BLaER1 treated with 17β-estradiol and CSF1 and Interleukin-3, amounts not matched to agents 10 nM and 100 nM (cell line): ENCODE results near the gene AREL1.
A peak's percentile ranks its signal among the peaks of the same experiment; 100 is the strongest.

Experiments used
- H3K27ac ChIP-seq, 11 experiments: shearing (Covaris generic); formaldehyde crosslinking; 2 replicates each; pipeline ENCODE4 v1.8.1; 2022
- H3K27me3 ChIP-seq, 11 experiments: shearing (Covaris generic); formaldehyde crosslinking; 2 replicates each; pipeline ENCODE4 v1.8.1; 2022
- H3K36me3 ChIP-seq, 11 experiments: shearing (Covaris generic); formaldehyde crosslinking; 2 replicates each; pipeline ENCODE4 v1.8.1; 2022
- H3K4me1 ChIP-seq, 10 experiments: shearing (Covaris generic); formaldehyde crosslinking; 2 replicates each; pipeline ENCODE4 v1.8.1; 2022
- H3K4me2 ChIP-seq, 11 experiments: shearing (Covaris generic); formaldehyde crosslinking; 2 replicates each; pipeline ENCODE4 v1.8.1; 2022
- H3K4me3 ChIP-seq, 10 experiments: shearing (Covaris generic); formaldehyde crosslinking; 2 replicates each; pipeline ENCODE4 v1.8.1; 2022
- H3K9ac ChIP-seq, 11 experiments: shearing (Covaris generic); formaldehyde crosslinking; 2 replicates each; pipeline ENCODE4 v1.8.1; 2022
- H3K9me3 ChIP-seq, 11 experiments: shearing (Covaris generic); formaldehyde crosslinking; replicated peaks in 1 of 11; 2 replicates each; pipeline ENCODE4 v1.8.1; 2022
- H4K20me1 ChIP-seq, 11 experiments: shearing (Covaris generic); formaldehyde crosslinking; 2 replicates each; pipeline ENCODE4 v1.8.1; 2022
- Cebpa-rat ChIP-seq, 11 experiments: shearing (Covaris generic); IDR thresholded peaks; 2 replicates each; pipeline ENCODE4 v1.8.1; 2022

AREL1 gene

DNA sequence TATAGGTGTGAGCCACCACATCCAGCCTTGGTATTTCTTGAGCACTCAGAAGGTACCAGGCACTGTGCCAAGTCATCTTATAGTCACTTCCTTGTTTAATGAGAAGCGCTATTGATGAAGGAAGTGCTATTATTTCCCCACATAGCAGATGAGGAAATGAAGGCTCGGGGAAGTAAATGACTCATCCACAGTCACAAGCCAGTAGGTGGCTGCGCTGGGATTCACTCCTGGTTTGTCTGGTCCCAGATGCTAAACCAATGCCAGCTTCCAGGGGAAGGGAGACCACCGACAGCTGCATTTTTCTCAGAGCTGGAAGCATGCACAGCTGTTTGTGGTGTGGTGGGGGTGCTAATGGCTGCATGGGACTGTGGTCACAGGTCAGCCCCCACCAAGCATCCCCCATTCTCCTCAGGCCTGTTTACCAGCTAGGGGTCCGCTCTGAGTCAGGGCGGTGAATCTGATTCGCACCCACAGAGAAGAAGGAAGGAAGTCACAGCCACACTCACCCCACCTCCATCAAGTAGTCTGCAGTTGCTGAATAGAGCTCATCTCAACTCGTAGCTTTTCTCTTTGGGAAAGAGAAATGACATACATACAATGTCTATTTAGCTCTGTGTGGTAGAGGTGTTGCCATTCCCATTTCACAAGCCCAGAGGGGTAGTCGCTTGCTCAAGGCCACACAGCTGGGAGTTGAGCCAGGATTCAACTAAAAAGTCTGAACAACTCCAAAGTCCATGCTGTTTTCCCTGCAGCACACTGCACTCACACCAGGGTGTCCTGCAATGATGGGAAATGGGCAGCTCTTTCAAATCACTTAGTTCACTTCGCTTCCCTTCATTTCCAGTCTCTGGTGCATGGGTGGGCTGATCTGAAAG lies 94.6 kb downstream of the AREL1 start:
- H3K4me1 ChIP-seq, result peaks cover 74 to 100% (median 84%) of the 10 kb centered on the region in 10 experiments
- H3K9ac ChIP-seq, result peak overlapping the region in 9 of 11 experiments; percentile 5 to 62 (median 55); a peak in 18 of 22 replicates
- H3K4me2 ChIP-seq, result peak overlapping the region; percentile 83 to 98 (median 96)

DNA sequence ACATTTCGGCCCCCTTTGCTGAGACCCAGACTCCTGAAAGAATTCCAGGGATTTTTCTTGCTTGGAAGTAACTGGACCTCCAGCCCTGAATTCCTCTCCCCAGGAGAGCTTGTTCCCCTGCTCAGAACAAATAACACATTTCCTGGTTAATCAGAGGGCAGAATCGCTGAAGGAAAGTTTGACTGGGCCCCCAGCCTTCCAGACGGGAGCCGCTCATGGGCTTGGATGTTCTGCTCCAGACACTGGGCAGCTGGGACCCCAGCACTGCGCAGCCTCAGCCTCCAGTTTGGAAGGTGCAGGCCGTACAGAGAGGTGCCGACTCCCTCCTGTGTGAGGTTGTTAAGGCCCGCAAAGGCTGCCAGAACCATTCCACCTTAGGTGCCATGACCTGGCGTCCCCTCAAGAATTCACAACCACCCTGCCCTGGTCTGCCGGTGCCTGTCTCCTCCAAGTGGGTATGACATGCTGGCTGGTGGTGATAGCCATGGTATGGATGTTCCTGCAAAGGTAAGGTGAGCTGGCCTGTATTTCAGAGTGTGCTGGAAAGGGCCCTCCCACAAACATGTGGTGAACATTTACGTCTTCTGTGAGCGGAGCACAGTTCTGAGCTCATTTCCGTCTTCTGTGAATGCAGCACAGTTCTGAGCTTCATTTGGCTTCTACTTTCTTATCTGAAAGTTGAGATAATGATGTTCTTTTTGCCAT lies 95.7 kb downstream of the AREL1 start:
- Histone ChIP-seq H3K9ac (peak overlapping the region in 5 of 11 experiments; percentile 5 to 62 (median 42); a peak in 6 of 22 replicates), H3K4me3 (no peak overlapping the region), H4K20me1 (peaks cover 0 to 11% (median 0%) of the 10 kb centered on the region in 11 experiments; a peak in 4 of 22 replicates), H3K27ac (peak overlapping the region in 10 of 11 experiments; percentile 16 to 77 (median 74); a peak in 19 of 22 replicates), H3K4me1 (peaks cover 81 to 97% (median 93%) of the 10 kb centered on the region in 10 experiments), H3K4me2 (peak overlapping the region; percentile 74 to 98 (median 96); a peak in 21 of 22 replicates), H3K27me3 (peaks cover 2 to 23% (median 14%) of the 10 kb centered on the region in 11 experiments), H3K36me3 (no peaks in the 10 kb centered on the region), H3K9me3 (no peaks in the 10 kb centered on the region)
- no peak for TF ChIP-seq Cebpa-rat (IDR thresholded peaks at IDR 0.05)

More for the DNA sequence above, 94.6 kb downstream of the AREL1 start:
- Histone ChIP-seq H3K27ac (peak overlapping the region in 10 of 11 experiments; percentile 57 to 77 (median 74); a peak in 20 of 22 replicates), H3K36me3 (no peaks in the 10 kb centered on the region), H3K9me3 (no peaks in the 10 kb centered on the region), H4K20me1 (peaks cover 0 to 11% (median 0%) of the 10 kb centered on the region in 11 experiments; a peak in 3 of 22 replicates), H3K4me3 (peak overlapping the region in 5 of 10 experiments; percentile 1 to 36 (median 23); a peak in 4 of 20 replicates), H3K27me3 (peaks cover 0 to 17% (median 2%) of the 10 kb centered on the region in 11 experiments; a peak in 11 of 22 replicates)
- peak in 3 of 11 experiments; percentile 15 to 26 (median 24); a peak in 1 of 22 replicates for TF ChIP-seq Cebpa-rat (IDR thresholded peaks at IDR 0.05)

DNA sequence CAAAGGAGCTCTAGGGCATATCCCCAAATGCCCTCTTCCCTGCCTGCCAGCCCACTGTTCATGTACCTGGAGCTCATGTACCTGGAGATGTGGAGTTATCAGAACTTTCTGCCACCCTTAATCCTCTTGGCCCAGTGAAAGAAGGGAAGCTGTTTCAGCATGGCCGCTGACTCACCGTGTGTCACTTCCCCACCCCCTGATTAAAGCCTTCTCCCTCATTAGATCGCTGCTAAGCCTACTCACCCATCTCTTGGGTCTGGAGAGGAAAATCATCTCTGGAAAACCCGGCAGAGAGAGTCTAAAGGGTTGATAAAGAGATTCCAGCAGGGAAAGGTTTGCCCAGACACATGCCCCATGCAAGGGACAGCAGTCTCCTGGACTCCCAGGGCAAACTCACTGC lies 96.4 kb downstream of the AREL1 start:
- Histone ChIP-seq H3K4me3 (peak overlapping the region in 1 of 10 experiments; percentile 10; a peak in 1 of 20 replicates), H4K20me1 (peaks cover 0 to 16% (median 6%) of the 10 kb centered on the region in 11 experiments; a peak in 10 of 22 replicates), H3K4me1 (peaks cover 87 to 98% (median 97%) of the 10 kb centered on the region in 10 experiments)

DNA sequence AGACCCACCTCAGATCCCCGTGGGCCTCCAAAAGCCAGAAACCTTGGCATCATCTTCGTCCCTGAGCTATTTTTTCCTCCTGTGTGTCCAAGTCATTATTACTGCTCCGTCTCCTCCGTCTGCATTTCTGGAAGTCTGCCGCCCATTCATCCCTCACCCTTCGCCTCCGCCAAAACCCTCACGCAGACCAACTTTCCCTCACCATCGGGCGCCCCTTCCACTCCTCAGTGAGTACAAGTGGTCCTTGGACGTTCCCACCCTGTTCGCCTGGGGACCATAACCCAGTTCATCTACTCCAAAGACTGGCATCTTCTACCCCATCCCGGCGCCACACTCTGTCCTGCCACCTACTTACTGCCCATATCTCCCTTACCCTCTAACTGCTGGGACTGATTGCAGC lies 97.1 kb downstream of the AREL1 start:
- H3K36me3 ChIP-seq, result no peaks in the 10 kb centered on the region
- TF ChIP-seq Cebpa-rat (IDR thresholded peaks at IDR 0.05), result no peak
- no peak overlapping the region; a peak in 2 of 20 replicates for H3K4me3 ChIP-seq
- H3K27me3 ChIP-seq, result peaks cover 16 to 30% (median 27%) of the 10 kb centered on the region in 11 experiments
- H3K27ac ChIP-seq, result peak overlapping the region in 8 of 11 experiments; percentile 2 to 77 (median 28); a peak in 5 of 22 replicates
- peaks cover 0 to 24% (median 14%) of the 10 kb centered on the region in 11 experiments; a peak in 12 of 22 replicates for H4K20me1 ChIP-seq
- H3K9me3 ChIP-seq, result no peaks in the 10 kb centered on the region
- H3K9ac ChIP-seq, result no peak overlapping the region
- H3K4me2 ChIP-seq, result peak overlapping the region; percentile 74 to 98 (median 96)
- H3K4me1 ChIP-seq, result peaks cover 84 to 96% (median 92%) of the 10 kb centered on the region in 10 experiments

More for the DNA sequence above, 96.4 kb downstream of the AREL1 start:
- peaks cover 9 to 23% (median 20%) of the 10 kb centered on the region in 11 experiments for H3K27me3 ChIP-seq
- H3K4me2 ChIP-seq, result peak overlapping the region; percentile 74 to 98 (median 96)
- no peaks in the 10 kb centered on the region for H3K9me3 ChIP-seq
- TF ChIP-seq Cebpa-rat (IDR thresholded peaks at IDR 0.05), result no peak
- H3K27ac ChIP-seq, result peak overlapping the region in 10 of 11 experiments; percentile 16 to 77 (median 74); a peak in 17 of 22 replicates
- no peaks in the 10 kb centered on the region for H3K36me3 ChIP-seq
- peak overlapping the region in 2 of 11 experiments; percentile 8 to 42; a peak in 3 of 22 replicates for H3K9ac ChIP-seq

DNA sequence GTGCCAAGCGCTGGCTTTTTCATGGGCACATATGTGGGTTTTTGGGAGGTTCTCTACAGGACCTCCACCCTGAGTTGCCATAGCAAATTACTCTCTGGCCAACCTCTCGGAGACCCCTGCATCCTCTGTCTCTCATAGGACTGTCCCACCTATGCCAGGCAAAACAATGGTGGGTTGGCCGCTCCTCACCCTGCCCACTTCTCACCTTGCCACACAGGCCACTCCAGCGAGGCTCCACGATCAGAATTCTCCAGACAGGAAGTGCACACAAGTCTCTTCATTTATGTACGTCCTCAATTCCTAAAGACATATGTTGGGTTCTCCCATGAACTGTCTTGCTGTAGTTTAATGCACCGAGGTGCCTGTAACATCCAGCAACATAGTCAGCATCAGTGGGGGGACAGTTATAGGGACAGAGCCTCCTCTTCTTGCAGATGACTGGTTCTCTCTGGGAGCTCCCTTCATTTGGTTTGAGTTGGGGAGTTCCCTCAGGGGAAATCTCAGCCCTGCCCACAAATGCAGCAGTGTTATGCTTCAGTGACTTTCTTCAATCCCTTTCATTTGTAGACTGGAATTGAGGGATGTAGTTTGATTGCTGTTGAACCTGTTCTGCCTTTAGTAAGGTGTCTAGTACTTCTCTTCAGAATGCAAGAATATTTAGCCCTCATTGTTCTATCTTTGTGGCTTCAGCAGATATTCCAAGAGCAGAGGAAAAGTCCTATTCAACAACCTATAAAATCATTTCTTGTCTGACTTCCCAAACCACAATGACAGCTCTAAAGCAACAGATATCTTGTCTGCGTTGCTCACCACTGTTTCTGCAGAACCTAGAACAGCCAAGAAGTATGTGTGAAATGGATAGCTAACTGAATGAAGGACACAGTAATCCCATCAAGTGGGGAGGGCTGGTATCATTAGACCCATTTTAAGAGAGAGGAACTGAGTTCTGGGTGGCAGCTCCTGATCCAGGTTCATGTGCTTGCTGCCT lies 98.1 kb downstream of the AREL1 start:
- Histone ChIP-seq H3K9ac (no peak overlapping the region), H3K4me3 (peak overlapping the region in 1 of 10 experiments; percentile 32; a peak in 3 of 20 replicates), H3K9me3 (no peaks in the 10 kb centered on the region), H3K27me3 (peaks cover 24 to 40% (median 37%) of the 10 kb centered on the region in 11 experiments), H4K20me1 (peaks cover 0 to 32% (median 18%) of the 10 kb centered on the region in 11 experiments; a peak in 13 of 22 replicates), H3K27ac (peak overlapping the region in 7 of 11 experiments; percentile 2 to 77 (median 15); a peak in 6 of 22 replicates), H3K36me3 (no peaks in the 10 kb centered on the region), H3K4me1 (peaks cover 76 to 92% (median 83%) of the 10 kb centered on the region in 10 experiments), H3K4me2 (peak overlapping the region; percentile 74 to 98 (median 96))
- TF ChIP-seq Cebpa-rat (IDR thresholded peaks at IDR 0.05), result no peak

DNA sequence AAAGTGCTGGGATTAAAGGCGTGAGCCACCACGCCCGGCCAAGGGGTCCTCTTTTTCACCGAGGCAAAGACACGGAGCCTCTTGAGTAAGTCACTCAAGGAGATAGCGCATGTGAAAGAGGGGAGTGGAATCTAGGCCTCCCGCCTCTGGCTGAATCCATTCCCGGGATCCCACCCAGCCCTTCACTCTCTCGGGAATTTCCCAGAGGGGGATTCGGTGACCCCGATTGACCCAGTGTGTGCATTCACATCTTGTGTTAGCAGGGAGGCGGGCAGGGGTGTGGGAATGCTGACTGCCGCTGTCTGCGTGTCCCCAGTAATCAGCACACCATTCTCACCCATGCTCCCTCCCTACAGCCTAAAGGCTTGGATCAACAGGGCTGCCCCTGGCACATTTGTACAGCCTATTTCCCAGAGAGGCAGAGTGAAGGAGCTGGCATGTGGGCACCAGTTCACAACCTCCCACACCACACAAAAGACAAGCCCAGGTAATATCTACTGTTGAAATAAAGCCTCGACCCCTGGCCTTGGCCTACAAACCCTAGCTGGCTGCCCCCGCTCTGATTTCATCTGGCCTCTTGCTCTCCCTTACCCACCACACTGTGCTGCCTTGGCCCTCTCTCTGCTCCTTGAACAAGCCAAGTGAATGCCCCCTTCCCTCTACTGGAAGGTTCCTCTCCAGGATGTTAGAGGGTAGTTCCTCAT lies 99.5 kb downstream of the AREL1 start:
- Histone ChIP-seq H3K27ac (no peak overlapping the region), H4K20me1 (peaks cover 0 to 28% (median 20%) of the 10 kb centered on the region in 11 experiments; a peak in 13 of 22 replicates), H3K4me3 (peak overlapping the region in 1 of 10 experiments; percentile 17; a peak in 2 of 20 replicates), H3K9ac (no peak overlapping the region), H3K27me3 (peaks cover 24 to 47% (median 42%) of the 10 kb centered on the region in 11 experiments), H3K9me3 (no peaks in the 10 kb centered on the region), H3K4me2 (peak overlapping the region; percentile 90 to 98 (median 97); a peak in 21 of 22 replicates), H3K36me3 (no peaks in the 10 kb centered on the region), H3K4me1 (peaks cover 68 to 86% (median 75%) of the 10 kb centered on the region in 10 experiments)
- no peak for TF ChIP-seq Cebpa-rat (IDR thresholded peaks at IDR 0.05)
